MM.1S (cell line): ENCODE data around the gene TMEM33.

Experiments
- CTCF ChIP-seq: fragments of 300-600 bp; sonication (generic); IDR thresholded peaks from 2 replicates; pipeline ENCODE4 v1.5.1; 2016; ENCODE audit warnings: antibody characterized with exemption, low read length, mixed read lengths
- EZH2 ChIP-seq: fragments of 300-600 bp; sonication (generic); optimal IDR thresholded peaks from 2 replicates; pipeline ENCODE3; 2017; ENCODE audit warnings: low read depth, mild to moderate bottlenecking, antibody characterized with exemption, low read length, mixed read lengths

GRCh38 chr4:41927796-41928499 lies 7.3 kb upstream of the TMEM33 start:
- no peak for TF ChIP-seq CTCF
- no peak for TF ChIP-seq EZH2
